GM12801 (cell line): ENCODE data around the gene LGALS7.

Experiments
- TF ChIP-seq, protein P1 (sequence below): IDR thresholded peaks from one replicate; pipeline ENCODE4 v1.5.1; 2011; ENCODE audit warnings: control low read depth; ENCODE audit not compliant: insufficient read length; ENCODE audit errors: extremely low read depth

LGALS7 gene

DNA sequence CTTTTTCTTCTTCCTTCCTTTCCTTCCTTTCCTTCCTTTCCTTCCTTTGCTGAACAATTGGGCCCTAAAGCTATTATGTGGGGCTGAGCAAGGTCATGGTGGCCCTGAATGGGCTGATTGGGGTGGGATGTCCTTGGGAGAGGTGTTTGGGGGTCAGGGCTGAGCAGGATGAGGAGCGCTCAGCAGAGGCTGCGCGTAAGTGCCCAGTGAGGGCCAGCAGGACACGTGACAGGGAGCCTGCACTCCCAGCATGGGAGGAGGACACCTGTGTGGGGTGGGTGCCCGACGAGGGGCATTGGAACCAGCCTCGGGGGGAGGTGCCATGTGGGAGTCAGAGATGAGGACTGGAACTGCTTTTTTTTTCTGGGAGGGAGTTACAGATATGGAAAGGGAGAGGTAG, 5.4 kb upstream of the LGALS7 start:
- TF ChIP-seq, protein P1, sequence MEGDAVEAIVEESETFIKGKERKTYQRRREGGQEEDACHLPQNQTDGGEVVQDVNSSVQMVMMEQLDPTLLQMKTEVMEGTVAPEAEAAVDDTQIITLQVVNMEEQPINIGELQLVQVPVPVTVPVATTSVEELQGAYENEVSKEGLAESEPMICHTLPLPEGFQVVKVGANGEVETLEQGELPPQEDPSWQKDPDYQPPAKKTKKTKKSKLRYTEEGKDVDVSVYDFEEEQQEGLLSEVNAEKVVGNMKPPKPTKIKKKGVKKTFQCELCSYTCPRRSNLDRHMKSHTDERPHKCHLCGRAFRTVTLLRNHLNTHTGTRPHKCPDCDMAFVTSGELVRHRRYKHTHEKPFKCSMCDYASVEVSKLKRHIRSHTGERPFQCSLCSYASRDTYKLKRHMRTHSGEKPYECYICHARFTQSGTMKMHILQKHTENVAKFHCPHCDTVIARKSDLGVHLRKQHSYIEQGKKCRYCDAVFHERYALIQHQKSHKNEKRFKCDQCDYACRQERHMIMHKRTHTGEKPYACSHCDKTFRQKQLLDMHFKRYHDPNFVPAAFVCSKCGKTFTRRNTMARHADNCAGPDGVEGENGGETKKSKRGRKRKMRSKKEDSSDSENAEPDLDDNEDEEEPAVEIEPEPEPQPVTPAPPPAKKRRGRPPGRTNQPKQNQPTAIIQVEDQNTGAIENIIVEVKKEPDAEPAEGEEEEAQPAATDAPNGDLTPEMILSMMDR = no peak

GRCh38 chr19:38774181-38774950, 1.0 kb upstream of the LGALS7 start:
- TF ChIP-seq, protein P1 = no peak

DNA sequence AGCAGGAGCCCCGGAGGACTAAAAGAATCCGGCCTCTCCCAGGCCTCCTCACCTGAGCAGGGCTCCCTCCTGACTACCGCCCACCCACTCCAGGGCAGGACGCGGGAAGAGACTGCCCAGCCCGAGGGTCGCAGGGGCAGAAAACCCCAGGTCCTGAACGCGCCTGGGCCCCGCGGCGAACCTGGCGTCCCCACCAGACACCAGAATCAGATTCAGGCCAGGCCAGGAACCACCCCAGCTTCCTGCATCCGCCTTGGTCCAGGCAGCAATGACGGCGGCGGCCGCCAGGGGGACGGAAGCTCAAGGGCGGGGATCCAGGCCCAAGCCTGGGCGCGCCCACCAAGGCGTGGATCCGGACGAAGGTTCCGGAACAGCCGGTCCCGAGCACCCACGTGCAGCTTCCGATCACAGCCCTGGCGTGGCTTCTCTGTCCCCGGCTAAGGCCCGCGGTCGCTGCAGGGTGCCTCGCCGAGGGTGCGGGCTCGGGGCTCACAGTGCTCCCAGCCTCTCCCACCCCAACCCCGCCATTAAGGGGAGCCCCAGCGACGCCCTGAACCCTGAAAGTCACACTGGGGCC, 3.6 kb downstream of the LGALS7 start:
- TF ChIP-seq, protein P1 = no peak

- TF ChIP-seq, protein P1 = no peak
These were observed 6.9 kb downstream of the LGALS7 start for GRCh38 chr19:38766276-38767047.

- TF ChIP-seq, protein P1 = no peak
These were observed 8.1 kb downstream of the LGALS7 start for GRCh38 chr19:38765214-38765613.

- TF ChIP-seq, protein P1 = no peak
These were observed 9.5 kb downstream of the LGALS7 start for GRCh38 chr19:38763795-38764220.

- TF ChIP-seq, protein P1 = no peak
These were observed 13.7 kb downstream of the LGALS7 start for GRCh38 chr19:38759590-38760003.
